ENCODE measurements around the gene SUSD4.

SUSD4 gene

DNA sequence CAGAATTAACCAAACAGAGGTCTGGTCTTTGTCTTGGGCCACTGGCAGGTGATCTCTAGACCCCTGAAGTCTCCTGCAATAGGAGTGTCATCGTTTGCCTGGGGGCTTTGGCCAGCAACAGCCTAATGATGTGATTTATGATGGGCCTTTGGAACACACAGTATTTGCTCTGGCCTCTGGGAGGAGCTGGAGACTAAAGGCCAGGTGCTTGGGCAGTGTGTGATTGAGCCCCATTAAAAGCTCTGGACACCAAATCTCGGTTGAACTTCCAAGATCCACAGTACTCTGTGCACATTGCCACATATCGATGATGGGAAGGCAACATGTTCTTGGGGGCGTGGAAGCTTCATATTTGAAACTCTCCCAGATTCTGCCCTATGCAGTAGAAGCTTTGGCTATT, 188.9 kb downstream of the SUSD4 start:
- no peak for DNase-seq

Data from CD4-positive, alpha-beta T cell treated with Interferon gamma for 1 hour (primary cell).